ENCODE results near the gene ADCY10. TPM values are rescaled to one million over a fixed set of nuclear protein-coding genes. Genes with fewer than 3 reads are reported as not detected.
A peak's percentile ranks its signal among the peaks of the same experiment; 100 is the strongest.

Gene ADCY10
- total and polyA plus RNA-seq, 9 of the 15 experiments (the other 6 are each of a cell fraction or from before 2014, with no cell fraction given): 0.08 to 0.86 (median 0.22) TPM

- ATAC-seq (no peak), DNase-seq (ENCODE audit: extremely low read depth in 1 of 4, low spot score in 3 of 4) (no peak), FAIRE-seq (no peak)
- H3K9me3 ChIP-seq (replicated peaks; ENCODE audit: control insufficient read depth, insufficient read depth, low read depth, low read length): no peaks in the 10 kb centered on the region
- H3K36me3 ChIP-seq (ENCODE audit: control insufficient read depth, insufficient read depth, low read length): peaks cover 61% of the 10 kb centered on the region
- TF ChIP-seq FOXK2 (conservative IDR thresholded peaks at IDR 0.05 in 1 of 2, IDR thresholded peaks at IDR 0.05 in 1 of 2; ENCODE audit: low read depth in 2 of 2) (no peak), ZNF384 (IDR thresholded peaks at IDR 0.05; ENCODE audit: low read depth, low read length) (peak; percentile 50; the same call in 1 of the 2 replicates)
- H2AFZ ChIP-seq (ENCODE audit: low read depth, low read length): no peak overlapping the region
- no peak overlapping the region for H3K9ac ChIP-seq (ENCODE audit: insufficient read depth in 1 of 2, low read depth in 2 of 2, low read length in 2 of 2)
- no peaks in the 10 kb centered on the region for H3K27me3 ChIP-seq (ENCODE audit: control insufficient read depth in 2 of 2, insufficient read depth in 2 of 2, low read length in 2 of 2)
- no TSS peak for BruUV-seq (replicated peaks)
- intact Hi-C loops (cut with micrococcal nuclease): no loop called here
- H3K4me2 ChIP-seq (ENCODE audit: insufficient read depth, low read length): no peak overlapping the region
- no peak overlapping the region for H3K27ac ChIP-seq (ENCODE audit: extremely low read depth, low read depth, low read length)
- peaks cover 19% of the 10 kb centered on the region for H3K79me2 ChIP-seq (ENCODE audit: control insufficient read depth, insufficient read depth, low read length)
- ChIA-PET CTCF (ENCODE audit: low intra/inter-chr PET ratio) (no interaction called here), POLR2A (interaction anchor here (0.5 to 1.2 kb wide), 4 partner anchors 9 to 188 kb away, joined by 3 to 5 read pairs (median 4); no protein-coding TSS in a partner anchor)
- in situ Hi-C loops (cut with MboI): no loop called here
- peaks cover 8 to 23% of the 10 kb centered on the region in 2 experiments; a peak in 4 of 5 replicates for H3K4me1 ChIP-seq (replicated peaks in 1 of 2; ENCODE audit: control insufficient read depth in 2 of 2, insufficient read depth in 2 of 2, low read length in 2 of 2)
- H3K9me1 ChIP-seq (ENCODE audit: control insufficient read depth, insufficient read depth, low read length): no peaks in the 10 kb centered on the region
- no peaks in the 10 kb centered on the region for H4K20me1 ChIP-seq (replicated peaks; ENCODE audit: control insufficient read depth, insufficient read depth, low read length)
- H3K4me3 ChIP-seq: no peak overlapping the region
Measured at GRCh38 chr1:167767761-167768160, 146.2 kb downstream of the ADCY10 start.

DNA sequence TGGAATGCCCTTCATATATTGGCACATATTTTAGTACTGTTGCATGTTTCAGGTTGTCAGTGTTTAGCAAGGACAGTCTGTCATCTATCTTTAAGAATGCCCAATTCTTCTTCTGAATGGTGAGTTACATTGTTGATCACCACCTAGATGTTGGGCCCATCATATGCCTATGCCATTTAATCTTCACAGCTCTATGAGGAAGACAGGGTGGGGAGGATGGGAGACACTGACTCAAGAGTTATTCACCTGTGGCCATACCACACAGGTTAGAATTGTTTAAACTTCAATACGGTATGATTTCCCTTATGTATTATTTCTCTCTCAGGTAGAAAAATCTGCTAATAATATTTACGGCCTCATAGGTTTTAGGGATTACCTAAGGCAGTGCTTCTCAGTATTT lies 147.4 kb downstream of the ADCY10 start:
- intact Hi-C loops (cut with micrococcal nuclease) (no loop called here), in situ Hi-C loops (cut with MboI) (no loop called here)
- Histone ChIP-seq H3K27ac (ENCODE audit: extremely low read depth, low read depth, low read length) (no peak overlapping the region), H3K79me2 (ENCODE audit: control insufficient read depth, insufficient read depth, low read length) (peaks cover 32% of the 10 kb centered on the region), H3K9me3 (replicated peaks; ENCODE audit: control insufficient read depth, insufficient read depth, low read depth, low read length) (no peaks in the 10 kb centered on the region), H3K4me2 (ENCODE audit: insufficient read depth, low read length) (no peak overlapping the region), H3K36me3 (ENCODE audit: control insufficient read depth, insufficient read depth, low read length) (peaks cover 49% of the 10 kb centered on the region), H3K4me3 (no peak overlapping the region), H3K27me3 (ENCODE audit: control insufficient read depth in 2 of 2, insufficient read depth in 2 of 2, low read length in 2 of 2) (no peaks in the 10 kb centered on the region), H4K20me1 (replicated peaks; ENCODE audit: control insufficient read depth, insufficient read depth, low read length) (no peaks in the 10 kb centered on the region), H3K4me1 (replicated peaks in 1 of 2; ENCODE audit: control insufficient read depth in 2 of 2, insufficient read depth in 2 of 2, low read length in 2 of 2) (peaks cover 5 to 35% of the 10 kb centered on the region in 2 experiments; a peak in 4 of 5 replicates), H3K9ac (ENCODE audit: insufficient read depth in 1 of 2, low read depth in 2 of 2, low read length in 2 of 2) (no peak overlapping the region), H2AFZ (ENCODE audit: low read depth, low read length) (no peak overlapping the region), H3K9me1 (ENCODE audit: control insufficient read depth, insufficient read depth, low read length) (peaks cover 4% of the 10 kb centered on the region)
- POLR2A ChIA-PET: interaction anchor here (1.0 kb wide), 1 partner anchor 8 kb away, joined by 3 read pairs; no protein-coding TSS in a partner anchor
- no peak for FAIRE-seq
- CTCF ChIA-PET (ENCODE audit: low intra/inter-chr PET ratio): no interaction called here
- no TSS peak for BruUV-seq (replicated peaks)
- no peak for DNase-seq (ENCODE audit: extremely low read depth in 1 of 4, low spot score in 3 of 4)
- 91% methylated on average over 2 of the region's 2 CpGs for WGBS (ENCODE audit: insufficient coverage, low coverage, missing lambda C conversion rate)
- ATAC-seq: no peak
- TF ChIP-seq POLR2AphosphoS5 (IDR thresholded peaks at IDR 0.05; ENCODE audit: control insufficient read depth, insufficient read depth, low read depth, low read length): no peak
- no peak for TF ChIP-seq GABPB1 (CRISPR knock-in tag; IDR thresholded peaks at IDR 0.05)
- no peak for TF ChIP-seq MLX (CRISPR knock-in tag; conservative IDR thresholded peaks at IDR 0.05)
- no peak for TF ChIP-seq SPI1 (IDR thresholded peaks at IDR 0.05; ENCODE audit: borderline replicate concordance, low read depth, low read length)
- no peak for TF ChIP-seq FOXJ3 (CRISPR knock-in tag; IDR thresholded peaks at IDR 0.05)
- TF ChIP-seq PCBP1 (IDR thresholded peaks at IDR 0.05; ENCODE audit: low read depth, low read length, poor library complexity, severe bottlenecking): no peak
- TF ChIP-seq ZFX (CRISPR knock-in tag; IDR thresholded peaks at IDR 0.05): no peak
- TF ChIP-seq, protein P1, sequence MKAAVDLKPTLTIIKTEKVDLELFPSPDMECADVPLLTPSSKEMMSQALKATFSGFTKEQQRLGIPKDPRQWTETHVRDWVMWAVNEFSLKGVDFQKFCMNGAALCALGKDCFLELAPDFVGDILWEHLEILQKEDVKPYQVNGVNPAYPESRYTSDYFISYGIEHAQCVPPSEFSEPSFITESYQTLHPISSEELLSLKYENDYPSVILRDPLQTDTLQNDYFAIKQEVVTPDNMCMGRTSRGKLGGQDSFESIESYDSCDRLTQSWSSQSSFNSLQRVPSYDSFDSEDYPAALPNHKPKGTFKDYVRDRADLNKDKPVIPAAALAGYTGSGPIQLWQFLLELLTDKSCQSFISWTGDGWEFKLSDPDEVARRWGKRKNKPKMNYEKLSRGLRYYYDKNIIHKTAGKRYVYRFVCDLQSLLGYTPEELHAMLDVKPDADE (conservative IDR thresholded peaks at IDR 0.05; ENCODE audit: control insufficient read depth, low read depth, low read length): no peak
- no peak for TF ChIP-seq EWSR1 (IDR thresholded peaks at IDR 0.05; ENCODE audit: borderline replicate concordance, low read depth, partially characterized antibody)
- TF ChIP-seq MTF1 (CRISPR knock-in tag; IDR thresholded peaks at IDR 0.05; ENCODE audit: borderline replicate concordance): no peak
- no peak for TF ChIP-seq ZNF124 (CRISPR knock-in tag; IDR thresholded peaks at IDR 0.05)
- no peak for TF ChIP-seq ZSCAN32 (CRISPR knock-in tag; IDR thresholded peaks at IDR 0.05)
